Thoracic aorta (tissue), 2 donors: ENCODE measurements around the gene LCP1. TPM values are rescaled to one million over a fixed set of nuclear protein-coding genes. Genes with fewer than 3 reads are reported as not detected.
"Not testable (repeated sequence)": the region's sequence is repeated elsewhere in the genome, so short reads cannot be mapped to it uniquely, and the experiment has no call there.

ENCODE experiments used
- ATAC-seq: fragments of 150-250 bp; one replicate; pipeline ENCODE4 v1.8.0; 2017; ENCODE audit warnings: low read depth; ENCODE audit not compliant: insufficient number of reproducible peaks, low FRiP score
- DNase-seq: peaks from one replicate; pipeline ENCODE4 v3.0.0-alpha.2; 2020; ENCODE audit warnings: low spot score
- H3K27ac ChIP-seq, 2 donors: fragments of 200-600 bp; sonication (generic); 1 replicate in 1 of 2; 2 replicates in 1 of 2; pipeline ENCODE4 v1.5.1; 2016; ENCODE audit warnings: mild to moderate bottlenecking in 2 of 2, moderate library complexity in 2 of 2
- H3K27me3 ChIP-seq: fragments of 200-600 bp; sonication (generic); replicated peaks from 2 replicates; pipeline ENCODE4 v1.6.0; 2016; ENCODE audit warnings: mild to moderate bottlenecking; ENCODE audit not compliant: insufficient read depth
- H3K36me3 ChIP-seq: fragments of 200-600 bp; sonication (generic); one replicate; pipeline ENCODE4 v1.5.1; 2016
- H3K4me1 ChIP-seq, 2 donors: fragments of 200-600 bp; sonication (generic); 1 replicate in 1 of 2; 2 replicates in 1 of 2; pipeline versions ENCODE4 v1.5.1 to v1.6.0; 2016; ENCODE audit warnings: low read depth in 2 of 2, mild to moderate bottlenecking in 1 of 2; ENCODE audit not compliant: control insufficient read depth in 1 of 2
- H3K4me3 ChIP-seq: fragments of 200-600 bp; sonication (generic); 2 replicates; pipeline ENCODE4 v1.5.1; 2016; ENCODE audit warnings: mild to moderate bottlenecking
- H3K9me3 ChIP-seq: fragments of 200-600 bp; sonication (generic); 2 replicates; pipeline ENCODE4 v1.5.1; 2016
- CTCF ChIP-seq: fragments of 200-600 bp; sonication (generic); IDR thresholded peaks from one replicate; pipeline ENCODE4 v1.5.1; 2019; ENCODE audit warnings: antibody characterized with exemption
- total RNA-seq, 2 donors: library from RNA; depleted of rRNA; stranded (reverse); fragments of >200 nt; gene quantifications; one replicate each; pipeline versions ENCODE4 v1.1.0 to v1.2.3, GENCODE V29; 2016

The LCP1 gene
- total RNA-seq, 2 donors from 2014 or later, result 61.7 to 66.3 TPM

- DNase-seq (no peak), ATAC-seq (no peak)
- H3K36me3 ChIP-seq, result no peaks in the 10 kb centered on the region
- peaks cover 0 to 9% of the 10 kb centered on the region in 2 donors for H3K4me1 ChIP-seq
- no peak for TF ChIP-seq CTCF
- H3K4me3 ChIP-seq, result no peak overlapping the region
- no peaks in the 10 kb centered on the region for H3K9me3 ChIP-seq
- H3K27ac ChIP-seq, result no peak overlapping the region
- no peaks in the 10 kb centered on the region for H3K27me3 ChIP-seq
These were observed 14.9 kb downstream of the LCP1 start for GRCh38 chr13:46166947-46167610.

GRCh38 chr13:46166224-46166584 is 15.8 kb downstream of the LCP1 start:
- no peak overlapping the region for H3K4me3 ChIP-seq
- no peaks in the 10 kb centered on the region for H3K27me3 ChIP-seq
- DNase-seq, result no peak
- no peaks in the 10 kb centered on the region for H3K36me3 ChIP-seq
- no peaks in the 10 kb centered on the region for H3K9me3 ChIP-seq
- H3K27ac ChIP-seq, result no peak overlapping the region
- peaks cover 0 to 8% of the 10 kb centered on the region in 2 donors for H3K4me1 ChIP-seq
- no peak for TF ChIP-seq CTCF
- no peak for ATAC-seq

GRCh38 chr13:46165485-46166223 is 16.3 kb downstream of the LCP1 start:
- Histone ChIP-seq H3K4me1 (peaks cover 0 to 4% of the 10 kb centered on the region in 2 donors), H3K27ac (no peak overlapping the region), H3K4me3 (no peak overlapping the region), H3K36me3 (no peaks in the 10 kb centered on the region), H3K27me3 (no peaks in the 10 kb centered on the region), H3K9me3 (no peaks in the 10 kb centered on the region)
- TF ChIP-seq CTCF, result no peak
- DNase-seq, result no peak
- ATAC-seq, result no peak

GRCh38 chr13:46164661-46165060 is 17.3 kb downstream of the LCP1 start:
- DNase-seq (no peak), ATAC-seq (no peak)
- no peak overlapping the region for H3K4me3 ChIP-seq
- H3K27ac ChIP-seq, result no peak overlapping the region
- peaks cover 0 to 4% of the 10 kb centered on the region in 2 donors for H3K4me1 ChIP-seq
- H3K27me3 ChIP-seq, result no peaks in the 10 kb centered on the region
- TF ChIP-seq CTCF, result no peak
- H3K36me3 ChIP-seq, result no peaks in the 10 kb centered on the region
- H3K9me3 ChIP-seq, result no peaks in the 10 kb centered on the region

- H3K9me3 ChIP-seq, ATAC-seq, H3K27me3 ChIP-seq, H3K36me3 ChIP-seq, H3K27ac ChIP-seq, DNase-seq, H3K4me3 ChIP-seq, H3K4me1 ChIP-seq: not testable (repeated sequence)
These were observed 19.2 kb downstream of the LCP1 start for GRCh38 chr13:46162741-46163140.
